K562 (cell line): ENCODE measurements around the gene ASS1. TPM values are rescaled to one million over a fixed set of nuclear protein-coding genes. Genes with fewer than 3 reads are reported as not detected.

Source experiments
- ATF7 ChIP-seq: fragments of 450-650 bp; IDR thresholded peaks from 2 replicates; pipeline ENCODE4 v1.7.1; 2014; ENCODE audit warnings: mild to moderate bottlenecking, moderate library complexity
- BCOR ChIP-seq: fragments of 450-650 bp; IDR thresholded peaks from 2 replicates; pipeline ENCODE4 v1.6.1; 2016
- CSDE1 ChIP-seq, 2 experiments: fragments of 450-650 bp; IDR thresholded peaks; 2 replicates each; pipeline ENCODE4 v1.6.1; 2016; ENCODE audit warnings: mild to moderate bottlenecking in 1 of 2
- FOXM1 ChIP-seq, 2 experiments: fragments of 450-650 bp in 1 of 2; sonication (generic) in 1 of 2; formaldehyde crosslinking in 1 of 2; IDR thresholded peaks; 2 replicates each; pipeline versions ENCODE4 v1.6.1 to v1.9.0; 2017 to 2022; ENCODE audit warnings: low read depth in 2 of 2, mild to moderate bottlenecking in 2 of 2, missing genetic modification reagents in 1 of 2, moderate library complexity in 1 of 2
- FUS ChIP-seq: fragments of 200-400 bp; formaldehyde crosslinking; optimal IDR thresholded peaks from 2 replicates; pipeline ENCODE3; 2017; ENCODE audit warnings: low read depth, low read length
- GABPB2 ChIP-seq: fragments of 250-450 bp; sonication (Bioruptor Pico); conservative IDR thresholded peaks from 2 replicates; pipeline ENCODE4 v1.5.1; 2021; ENCODE audit warnings: mild to moderate bottlenecking
- HDAC1 ChIP-seq, 2 experiments: fragments of 450-650 bp; IDR thresholded peaks; 2 replicates each; pipeline ENCODE4 v1.6.1; 2016 to 2017; ENCODE audit warnings: inconsistent platforms in 1 of 2, mild to moderate bottlenecking in 1 of 2, moderate library complexity in 1 of 2
- HDAC8 ChIP-seq: fragments of 450-650 bp; IDR thresholded peaks from 2 replicates; pipeline ENCODE4 v1.6.1; 2016; ENCODE audit warnings: mild to moderate bottlenecking, missing genetic modification characterization, moderate library complexity, missing compliant biosample characterization
- HLTF ChIP-seq: fragments of 450-650 bp; IDR thresholded peaks from 2 replicates; pipeline ENCODE4 v1.6.1; 2016
- KDM2B ChIP-seq: fragments of 250-450 bp; sonication (Bioruptor Pico); IDR thresholded peaks from 2 replicates; pipeline ENCODE4 v1.8.0; 2021; ENCODE audit warnings: mild to moderate bottlenecking, moderate library complexity
- MNT ChIP-seq, 2 experiments: fragments of 450-650 bp; conservative IDR thresholded peaks; 2 replicates each; pipeline ENCODE4 v1.6.1; 2017; ENCODE audit warnings: mild to moderate bottlenecking in 2 of 2, moderate library complexity in 2 of 2
- NCOA1 ChIP-seq: fragments of 450-650 bp; IDR thresholded peaks from 2 replicates; pipeline ENCODE4 v1.6.1; 2016; ENCODE audit warnings: low read depth
- NEUROD1 ChIP-seq: fragments of 150-350 bp; IDR thresholded peaks from 2 replicates; pipeline ENCODE4 v1.6.1; 2014; ENCODE audit warnings: borderline replicate concordance, low read length, low read depth; ENCODE audit not compliant: partially characterized antibody
- NR0B1 ChIP-seq: fragments of 450-650 bp; IDR thresholded peaks from one replicate; pipeline ENCODE4 v1.6.1; 2018; ENCODE audit warnings: mild to moderate bottlenecking, moderate library complexity; ENCODE audit not compliant: partially characterized antibody
- OTX1 ChIP-seq: fragments of 450-650 bp; formaldehyde crosslinking; IDR thresholded peaks from 2 replicates; pipeline ENCODE4 v1.4.0; 2022; ENCODE audit warnings: mild to moderate bottlenecking
- PHF21A ChIP-seq: fragments of 450-650 bp; IDR thresholded peaks from 2 replicates; pipeline ENCODE4 v1.6.1; 2017; ENCODE audit warnings: low read depth, borderline replicate concordance
- POLR2H ChIP-seq: IDR thresholded peaks from 2 replicates; pipeline ENCODE4 v1.6.1; 2016; ENCODE audit warnings: missing genetic modification characterization, low read depth, mild to moderate bottlenecking, control low read depth, missing compliant biosample characterization, moderate library complexity
- SMARCC2 ChIP-seq: fragments of 450-650 bp; IDR thresholded peaks from 2 replicates; pipeline ENCODE4 v1.6.1; 2017; ENCODE audit warnings: antibody characterized with exemption, moderate library complexity, mild to moderate bottlenecking, low read depth
- STAG1 ChIP-seq: sonication (generic); formaldehyde crosslinking; IDR thresholded peaks from 2 replicates; pipeline ENCODE4 v1.5.0; 2020; ENCODE audit warnings: missing genetic modification reagents, borderline replicate concordance
- TAF15 ChIP-seq: fragments of 200-400 bp; formaldehyde crosslinking; IDR thresholded peaks from 2 replicates; pipeline ENCODE4 v1.6.1; 2017; ENCODE audit warnings: mild to moderate bottlenecking, low read depth, low read length, moderate library complexity
- TCF7L2 ChIP-seq: fragments of 150-350 bp; IDR thresholded peaks from 2 replicates; pipeline ENCODE4 v1.6.1; 2016; ENCODE audit warnings: low read depth, mild to moderate bottlenecking, low read length, moderate library complexity
- ZBTB8A ChIP-seq: fragments of 450-650 bp; IDR thresholded peaks from 2 replicates; pipeline ENCODE4 v1.6.1; 2018; ENCODE audit warnings: mild to moderate bottlenecking, moderate library complexity; ENCODE audit not compliant: partially characterized antibody
- ZNF124 ChIP-seq: sonication (generic); formaldehyde crosslinking; IDR thresholded peaks from 2 replicates; pipeline ENCODE4 v1.8.1; 2022; ENCODE audit warnings: missing genetic modification reagents
- ZNF134 ChIP-seq: fragments of 250-450 bp; sonication (Bioruptor Pico); conservative IDR thresholded peaks from 2 replicates; pipeline ENCODE4 v1.4.0; 2020
- ZNF232 ChIP-seq: sonication (generic); formaldehyde crosslinking; IDR thresholded peaks from 2 replicates; pipeline ENCODE4 v1.8.0; 2022; ENCODE audit warnings: mild to moderate bottlenecking, missing genetic modification reagents
- ZNF511 ChIP-seq: sonication (generic); formaldehyde crosslinking; IDR thresholded peaks from 2 replicates; pipeline ENCODE4 v1.8.0; 2022; ENCODE audit warnings: mild to moderate bottlenecking, missing genetic modification reagents
- ZNF785 ChIP-seq: fragments of 250-450 bp; sonication (Bioruptor Pico); IDR thresholded peaks from 2 replicates; pipeline ENCODE4 v1.4.0; 2020; ENCODE audit warnings: mild to moderate bottlenecking
- polyA plus RNA-seq, 8 experiments: library from polyadenylated mRNA; depleted of rRNA in 4 of 8; stranded (reverse) in 5 of 8; unstranded in 3 of 8; fragments of >200 nt; fragmentation: Nextera tagmentation in 2 of 8; fragmentation: Illumina TruSeq in 1 of 8; extraction: Ambion mirVana in 2 of 8; extraction: Trizol in 1 of 8; gene quantifications; 2 replicates each; pipeline versions ENCODE4 v1.2.1 to v1.2.3, GENCODE V29; 2011 to 2014; ENCODE audit warnings: inconsistent platforms in 1 of 8, missing spikeins in 1 of 8
- total RNA-seq, 7 experiments: library from RNA; depleted of rRNA in 6 of 7; stranded (reverse); fragments of >200 nt in 6 of 7; fragmentation: Illumina TruSeq in 2 of 7; extraction: Trizol in 2 of 7; gene quantifications; 2 replicates each; pipeline versions ENCODE4 v1.2.1 to v1.2.3, GENCODE V29; 2011 to 2021; ENCODE audit warnings: low replicate concordance in 1 of 7

Gene ASS1
- total and polyA plus RNA-seq, 9 of the 15 experiments (the other 6 are each of a cell fraction or from before 2014, with no cell fraction given): 1.5 to 5.7 (median 3.7) TPM

GRCh38 chr9:130537346-130538050 is 92.7 kb downstream of the ASS1 start (continued):
- TF ChIP-seq STAG1 (CRISPR knock-in tag) (no peak), ZNF134 (CRISPR knock-in tag) (peak; percentile 57; the same call in 1 of the 2 replicates), HLTF (peak; percentile 92), ZBTB8A (no peak), NR0B1 (no peak), ZNF232 (CRISPR knock-in tag) (no peak), HDAC1 (IDR thresholded peaks at IDR 0.05) (peak; percentile 18 to 99; a peak in 2 of 4 replicates), FUS (no peak), TAF15 (no peak), ZNF511 (CRISPR knock-in tag) (peak; percentile 78; the same call in 1 of the 2 replicates), OTX1 (CRISPR knock-in tag) (peak; percentile 64; the same call in 1 of the 2 replicates), ATF7 (peak; percentile 88), GABPB2 (CRISPR knock-in tag) (no peak), TCF7L2 (0 out of 2 replicates have a peak, but pooled peaks have one; percentile 17), ZNF124 (CRISPR knock-in tag) (no peak), CSDE1 (IDR thresholded peaks at IDR 0.05) (no peak), SMARCC2 (peak; percentile 91), BCOR (peak; percentile 99), NEUROD1 (peak; percentile 88), ZNF785 (CRISPR knock-in tag) (no peak), KDM2B (no peak), HDAC8 (tag) (no peak), MNT (conservative IDR thresholded peaks at IDR 0.05) (peak; percentile 81 to 92), PHF21A (no peak), FOXM1 (IDR thresholded peaks at IDR 0.05; ENCODE audit: low read depth) (peak; percentile 93), FOXM1 (CRISPR knock-in tag; IDR thresholded peaks at IDR 0.05; ENCODE audit: low read depth) (no peak), NCOA1 (peak; percentile 87; the same call in 1 of the 2 replicates), POLR2H (tag) (no peak)
